ENCODE results near the gene PRXL2B.

PRXL2B gene

GRCh38 chr1:2588661-2589430 lies 2.3 kb downstream of the PRXL2B start:
- Mint-ChIP-seq H3K27me3 (ENCODE audit: low read depth) (peaks cover 5% of the 10 kb centered on the region), H3K36me3 (ENCODE audit: low read depth) (peaks cover 4% of the 10 kb centered on the region), H3K9me3 (no peaks in the 10 kb centered on the region)

GRCh38 chr1:2589431-2590232 lies 3.1 kb downstream of the PRXL2B start:
- no peak overlapping the region for H3K27ac Mint-ChIP-seq
- H3K9me3 Mint-ChIP-seq = no peaks in the 10 kb centered on the region
- H3K36me3 Mint-ChIP-seq (ENCODE audit: low read depth) = peaks cover 4% of the 10 kb centered on the region
- H3K4me1 Mint-ChIP-seq = peaks cover 5% of the 10 kb centered on the region
- TF ChIP-seq CTCF (IDR thresholded peaks at IDR 0.05; ENCODE audit: unreplicated experiment in 3 of 3) = no peak
- peaks cover 4% of the 10 kb centered on the region for H3K27me3 Mint-ChIP-seq (ENCODE audit: low read depth)
- peak overlapping the region; percentile 30 to 55 (median 47) for H3K4me3 Mint-ChIP-seq

More at GRCh38 chr1:2588661-2589430, 2.3 kb downstream of the PRXL2B start:
- Mint-ChIP-seq H3K4me3 (peak overlapping the region; percentile 34 to 37 (median 34)), H3K27ac (no peak overlapping the region), H3K4me1 (peaks cover 13% of the 10 kb centered on the region)
- TF ChIP-seq CTCF (IDR thresholded peaks at IDR 0.05; ENCODE audit: unreplicated experiment in 3 of 3) = no peak

GRCh38 chr1:2590233-2591141 lies 3.9 kb downstream of the PRXL2B start:
- Mint-ChIP-seq H3K4me1 (no peaks in the 10 kb centered on the region), H3K9me3 (no peaks in the 10 kb centered on the region), H3K36me3 (ENCODE audit: low read depth) (peaks cover 4% of the 10 kb centered on the region), H3K4me3 (peak overlapping the region in 1 of 3 experiments; percentile 32), H3K27ac (no peak overlapping the region), H3K27me3 (ENCODE audit: low read depth) (no peaks in the 10 kb centered on the region)
- TF ChIP-seq CTCF (IDR thresholded peaks at IDR 0.05; ENCODE audit: unreplicated experiment in 3 of 3) = no peak

- Mint-ChIP-seq H3K27ac (no peak overlapping the region), H3K4me3 (peak overlapping the region in 2 of 3 experiments; percentile 27 to 65), H3K9me3 (no peaks in the 10 kb centered on the region), H3K27me3 (ENCODE audit: low read depth) (no peaks in the 10 kb centered on the region), H3K4me1 (no peaks in the 10 kb centered on the region), H3K36me3 (ENCODE audit: low read depth) (peaks cover 4% of the 10 kb centered on the region)
- no peak for TF ChIP-seq CTCF (IDR thresholded peaks at IDR 0.05; ENCODE audit: unreplicated experiment in 3 of 3)
These were observed 4.6 kb downstream of the PRXL2B start for GRCh38 chr1:2591233-2591580.

- Mint-ChIP-seq H3K27me3 (ENCODE audit: low read depth) (no peaks in the 10 kb centered on the region), H3K4me3 (no peak overlapping the region), H3K9me3 (no peaks in the 10 kb centered on the region), H3K27ac (no peak overlapping the region), H3K36me3 (ENCODE audit: low read depth) (peaks cover 4% of the 10 kb centered on the region), H3K4me1 (no peaks in the 10 kb centered on the region)
- no peak for TF ChIP-seq CTCF (IDR thresholded peaks at IDR 0.05; ENCODE audit: unreplicated experiment in 3 of 3)
These were observed 5.1 kb downstream of the PRXL2B start for GRCh38 chr1:2591581-2592261.

Data from nephron (organoid).